GM18861 (cell line): ENCODE measurements around the gene TLR10.
"Not testable (repeated sequence)": the region's sequence is repeated elsewhere in the genome, so short reads cannot be mapped to it uniquely, and the experiment has no call there.

Experiments
- ATAC-seq: cut with Tn5 transposase; IDR thresholded peaks from one replicate; pipeline ENCODE4 v1.9.1; 2021; ENCODE audit not compliant: unreplicated experiment

TLR10 gene, protein sequence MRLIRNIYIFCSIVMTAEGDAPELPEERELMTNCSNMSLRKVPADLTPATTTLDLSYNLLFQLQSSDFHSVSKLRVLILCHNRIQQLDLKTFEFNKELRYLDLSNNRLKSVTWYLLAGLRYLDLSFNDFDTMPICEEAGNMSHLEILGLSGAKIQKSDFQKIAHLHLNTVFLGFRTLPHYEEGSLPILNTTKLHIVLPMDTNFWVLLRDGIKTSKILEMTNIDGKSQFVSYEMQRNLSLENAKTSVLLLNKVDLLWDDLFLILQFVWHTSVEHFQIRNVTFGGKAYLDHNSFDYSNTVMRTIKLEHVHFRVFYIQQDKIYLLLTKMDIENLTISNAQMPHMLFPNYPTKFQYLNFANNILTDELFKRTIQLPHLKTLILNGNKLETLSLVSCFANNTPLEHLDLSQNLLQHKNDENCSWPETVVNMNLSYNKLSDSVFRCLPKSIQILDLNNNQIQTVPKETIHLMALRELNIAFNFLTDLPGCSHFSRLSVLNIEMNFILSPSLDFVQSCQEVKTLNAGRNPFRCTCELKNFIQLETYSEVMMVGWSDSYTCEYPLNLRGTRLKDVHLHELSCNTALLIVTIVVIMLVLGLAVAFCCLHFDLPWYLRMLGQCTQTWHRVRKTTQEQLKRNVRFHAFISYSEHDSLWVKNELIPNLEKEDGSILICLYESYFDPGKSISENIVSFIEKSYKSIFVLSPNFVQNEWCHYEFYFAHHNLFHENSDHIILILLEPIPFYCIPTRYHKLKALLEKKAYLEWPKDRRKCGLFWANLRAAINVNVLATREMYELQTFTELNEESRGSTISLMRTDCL

DNA sequence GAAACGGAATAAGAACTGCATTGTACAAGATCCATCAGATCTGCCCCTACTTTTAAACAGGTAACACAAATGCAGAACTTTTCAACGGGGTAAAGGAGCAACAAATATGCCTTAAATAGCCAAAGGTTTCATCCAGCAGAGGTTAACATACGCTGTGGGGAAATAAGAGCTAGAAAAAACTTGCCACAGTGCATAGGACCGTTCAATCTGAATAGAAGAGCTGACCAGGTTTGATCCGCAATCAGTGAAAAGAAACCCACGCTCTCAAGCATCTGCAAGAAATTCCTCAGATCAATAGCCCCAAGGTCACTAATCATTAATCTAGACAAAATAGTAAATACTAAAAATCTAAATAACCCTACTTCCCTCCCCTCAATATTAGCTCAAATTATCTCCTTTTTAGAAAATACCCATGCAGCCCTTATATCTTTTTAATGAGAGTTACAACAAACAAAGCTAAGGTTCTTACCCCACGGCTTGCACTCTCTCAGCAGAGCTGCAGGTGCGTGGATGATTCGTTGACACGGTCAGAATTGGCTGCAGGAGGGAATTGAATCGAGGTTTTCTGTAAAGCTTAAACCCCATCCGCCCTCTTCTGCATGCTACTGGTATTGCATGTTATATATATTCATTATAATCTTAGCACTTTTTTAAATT lies at the start of gene TLR10:
TSS of gene TLR10 (minus strand) at position 539 of the 657 bp plus-strand sequence. CDS start 7,400 bp downstream, outside the sequence.
- peak; percentile 63 for ATAC-seq

GRCh38 chr4:38832206-38832605 lies 49.4 kb upstream of the TLR10 start:
- ATAC-seq: no peak

- ATAC-seq: no peak
Measured at GRCh38 chr4:38831653-38832052, 48.9 kb upstream of the TLR10 start.

DNA sequence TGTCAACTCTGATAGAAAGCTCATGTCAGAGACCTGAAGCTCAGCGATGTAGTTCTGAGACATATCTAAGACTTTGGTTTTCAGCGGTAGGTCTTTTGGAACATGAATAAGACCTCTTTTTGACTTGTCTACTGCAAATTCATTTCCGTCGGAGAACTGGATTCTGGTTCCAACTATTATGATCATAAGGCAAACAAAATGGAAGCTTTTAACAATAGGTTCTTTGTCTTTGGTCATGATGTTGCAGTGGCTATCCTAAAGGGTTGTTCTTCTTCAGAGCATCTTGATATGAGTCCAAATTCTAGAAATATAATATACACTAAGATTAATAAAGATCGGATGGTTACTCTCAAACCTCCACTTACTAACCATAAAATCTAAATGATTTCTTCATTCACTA lies 46.4 kb upstream of the TLR10 start:
- ATAC-seq: no peak

- ATAC-seq: no peak
Measured at GRCh38 chr4:38823766-38824165, 41.0 kb upstream of the TLR10 start.

- no peak for ATAC-seq
Measured at GRCh38 chr4:38822748-38823303, 40.0 kb upstream of the TLR10 start.

GRCh38 chr4:38821739-38822138 lies 38.9 kb upstream of the TLR10 start:
- no peak for ATAC-seq

- ATAC-seq: peak; percentile 43
Measured at GRCh38 chr4:38820329-38821061, 37.7 kb upstream of the TLR10 start.

DNA sequence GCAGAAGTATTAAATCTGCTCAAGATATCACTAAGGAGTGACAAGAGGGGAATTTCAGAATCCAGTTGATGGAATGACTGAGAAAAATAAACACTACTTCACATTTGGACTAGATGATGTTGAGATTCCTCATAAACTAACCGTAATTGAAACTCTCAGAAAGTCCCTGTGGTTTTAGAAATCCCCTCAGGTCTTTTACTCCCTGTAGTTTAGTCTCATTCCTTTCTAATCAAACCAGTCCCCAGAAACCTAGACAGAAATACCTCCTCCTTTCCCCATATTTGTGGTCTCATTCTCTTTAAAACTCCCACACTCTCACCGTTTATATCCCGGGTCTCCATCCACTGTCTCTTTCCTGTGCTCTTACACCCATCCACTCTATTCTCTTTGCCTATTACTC lies 36.8 kb upstream of the TLR10 start:
- ATAC-seq: no peak

- peak; percentile 49 for ATAC-seq
Measured at GRCh38 chr4:38818441-38818976, 35.7 kb upstream of the TLR10 start.

GRCh38 chr4:38815885-38816782 lies 33.3 kb upstream of the TLR10 start:
- ATAC-seq: no peak

- ATAC-seq: no peak
Measured at GRCh38 chr4:38814386-38814785, 31.6 kb upstream of the TLR10 start.

- ATAC-seq: no peak
Measured at GRCh38 chr4:38811297-38811696, 28.5 kb upstream of the TLR10 start.

DNA sequence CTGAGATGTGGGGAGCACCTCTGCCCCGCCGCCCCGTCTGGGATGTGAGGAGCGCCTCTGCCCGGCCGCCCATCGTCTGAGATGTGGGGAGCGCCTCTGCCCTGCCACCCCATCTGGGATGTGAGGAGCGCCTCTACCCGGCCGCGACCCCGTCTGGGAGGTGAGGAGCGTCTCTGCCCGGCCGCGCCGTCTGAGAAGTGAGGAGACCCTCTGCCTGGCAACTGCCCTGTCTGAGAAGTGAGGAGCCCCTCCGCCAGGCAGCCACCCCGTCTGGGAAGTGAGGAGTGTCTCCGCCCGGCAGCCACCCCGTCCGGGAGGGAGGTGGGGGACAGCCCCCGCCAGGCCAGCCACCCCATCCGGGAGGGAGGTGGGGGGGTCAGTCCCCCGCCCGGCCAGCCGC lies 24.7 kb upstream of the TLR10 start:
- not testable (repeated sequence) for ATAC-seq

- ATAC-seq: not testable (repeated sequence)
Measured at GRCh38 chr4:38806251-38806650, 23.5 kb upstream of the TLR10 start.

- peak; percentile 79 for ATAC-seq
Measured at GRCh38 chr4:38805530-38806145, 22.8 kb upstream of the TLR10 start.

GRCh38 chr4:38804654-38805295 lies 22.0 kb upstream of the TLR10 start, which contains the start of gene TLR1:
TSS of gene TLR1 (minus strand) at chr4:38804791. CDS start at chr4:38798831, 5,960 bp downstream.
- ATAC-seq: peak; percentile 33
